NAMALWA (cell line): ENCODE measurements around the gene CSRP3.

Experiments used
- DNase-seq: peaks from one replicate; pipeline ENCODE4 v3.0.0-alpha.2; 2015; ENCODE audit warnings: low spot score

CSRP3 gene

GRCh38 chr11:19201737-19202605, at the start of gene CSRP3:
Gene CSRP3, minus strand, starts transcription at chr11:19201983. Its CDS starts 9,535 bp downstream, at chr11:19192448.
- no peak for DNase-seq

DNA sequence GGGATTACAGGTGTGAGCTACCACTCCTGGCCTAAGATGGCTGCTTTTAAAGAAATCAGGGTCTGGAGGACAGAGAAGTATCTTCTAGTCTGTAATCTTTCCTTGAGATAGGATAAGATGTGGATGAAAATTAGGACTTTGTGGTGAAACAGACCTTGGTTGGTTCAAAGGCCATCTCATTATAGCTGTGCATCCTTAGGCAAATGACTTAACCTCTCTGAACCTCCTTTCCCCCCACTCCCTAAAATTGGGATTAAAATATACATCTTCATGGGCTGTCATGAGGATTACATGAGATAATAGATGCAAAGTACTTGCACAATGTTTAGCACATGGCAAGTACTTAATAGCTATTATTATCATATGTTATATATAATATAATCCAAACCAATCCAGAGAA, 49.8 kb upstream of the CSRP3 start:
- DNase-seq: no peak

GRCh38 chr11:19246816-19247215, 45.0 kb upstream of the CSRP3 start:
- no peak for DNase-seq

DNA sequence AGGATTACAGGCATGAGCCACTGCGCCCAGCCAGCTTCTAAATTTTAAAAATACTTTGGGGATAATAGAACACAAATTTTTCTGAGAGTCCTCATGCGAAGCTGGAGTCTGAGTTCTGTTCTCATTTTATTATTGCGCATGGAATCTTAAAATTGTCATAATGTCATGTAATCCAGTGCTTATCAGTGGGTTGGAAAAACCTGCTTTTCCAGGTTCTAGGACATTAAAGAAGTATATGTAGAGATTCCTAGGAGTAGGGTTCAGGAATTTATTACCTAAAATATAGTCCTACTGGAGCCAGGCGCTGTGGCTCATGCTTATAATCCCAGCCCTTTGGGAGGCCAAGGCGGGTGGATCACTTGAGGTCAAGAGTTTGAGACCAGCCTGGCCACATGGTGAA, 43.6 kb upstream of the CSRP3 start:
- no peak for DNase-seq

DNA sequence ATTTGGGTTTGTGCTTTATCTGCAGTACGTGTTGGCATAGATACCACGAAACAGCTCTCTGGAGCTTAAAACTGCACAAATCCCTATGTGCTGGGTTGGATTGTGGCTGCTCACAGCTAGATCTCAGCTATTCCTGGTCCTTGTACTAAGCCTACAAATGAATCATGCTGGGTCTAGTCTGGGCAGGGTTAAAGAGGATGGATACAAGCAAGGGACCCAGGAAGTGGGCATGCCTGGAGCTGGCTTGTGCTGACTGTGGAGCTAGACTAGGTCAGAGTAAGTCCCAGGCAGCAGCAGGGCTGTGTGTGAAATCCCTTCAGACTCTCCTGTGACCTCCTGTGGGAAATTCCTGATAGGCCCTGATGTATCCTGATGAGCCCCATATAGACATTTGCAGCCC, 42.8 kb upstream of the CSRP3 start:
- no peak for DNase-seq

GRCh38 chr11:19244084-19244483, 42.3 kb upstream of the CSRP3 start:
- DNase-seq: no peak

DNA sequence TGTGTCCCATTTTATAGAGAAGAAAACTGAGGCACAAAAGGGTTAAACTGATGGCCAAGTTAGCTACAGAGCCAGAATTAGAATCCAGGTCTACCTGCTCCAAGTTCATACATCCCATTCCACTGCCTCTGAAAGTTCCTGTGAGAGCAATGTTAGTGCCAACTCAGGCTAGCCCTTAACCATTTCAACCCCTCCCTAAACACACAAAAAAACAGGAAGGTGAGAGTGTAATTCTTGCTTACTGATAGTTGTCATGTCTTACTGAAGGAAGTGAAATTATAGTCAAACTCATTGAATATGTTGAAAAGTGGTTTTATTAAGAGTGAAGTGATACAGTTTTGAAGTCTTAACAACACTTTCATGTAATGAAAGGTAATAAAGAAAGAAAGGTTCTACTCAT, 41.8 kb upstream of the CSRP3 start:
- peak; percentile 11 for DNase-seq

GRCh38 chr11:19243143-19243542, 41.4 kb upstream of the CSRP3 start:
- peak; percentile 16 for DNase-seq

DNA sequence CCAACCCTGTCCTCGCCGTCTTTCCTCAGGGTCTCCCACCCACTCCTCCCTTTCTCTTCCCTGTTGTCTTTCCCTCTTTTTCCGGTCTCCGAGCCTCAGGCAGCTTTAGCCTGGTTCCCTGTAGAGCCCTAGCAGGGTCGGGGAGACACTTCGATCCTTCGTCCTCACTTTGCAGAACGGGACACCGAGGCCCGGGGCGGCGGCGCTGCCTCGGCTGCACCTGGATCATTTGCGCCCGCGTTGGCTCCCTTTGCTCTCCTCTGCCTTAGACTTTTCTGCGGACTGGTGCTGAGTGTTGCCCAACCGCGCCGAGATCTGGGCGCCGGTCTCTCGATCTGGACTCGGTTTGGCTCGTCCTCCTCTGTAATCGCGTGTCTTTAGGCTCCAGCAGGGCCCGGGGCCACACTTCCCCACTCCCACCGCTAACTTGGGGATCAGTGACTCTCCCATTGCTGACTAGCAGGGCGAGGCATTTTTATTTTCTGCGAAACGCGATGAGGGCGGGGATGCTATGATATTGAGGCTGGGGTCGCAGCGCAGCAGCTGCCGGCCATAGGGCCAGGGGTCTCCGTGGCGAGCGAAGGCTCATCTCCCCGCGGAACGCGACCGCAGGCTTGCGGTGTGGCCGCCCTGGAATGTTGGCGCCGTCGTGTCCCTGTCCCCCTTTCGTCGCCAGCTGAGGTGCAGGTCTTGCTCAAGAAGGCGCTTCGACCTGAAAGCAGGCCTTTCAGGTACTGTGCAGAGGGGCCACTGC, 40.6 kb upstream of the CSRP3 start:
- no peak for DNase-seq

DNA sequence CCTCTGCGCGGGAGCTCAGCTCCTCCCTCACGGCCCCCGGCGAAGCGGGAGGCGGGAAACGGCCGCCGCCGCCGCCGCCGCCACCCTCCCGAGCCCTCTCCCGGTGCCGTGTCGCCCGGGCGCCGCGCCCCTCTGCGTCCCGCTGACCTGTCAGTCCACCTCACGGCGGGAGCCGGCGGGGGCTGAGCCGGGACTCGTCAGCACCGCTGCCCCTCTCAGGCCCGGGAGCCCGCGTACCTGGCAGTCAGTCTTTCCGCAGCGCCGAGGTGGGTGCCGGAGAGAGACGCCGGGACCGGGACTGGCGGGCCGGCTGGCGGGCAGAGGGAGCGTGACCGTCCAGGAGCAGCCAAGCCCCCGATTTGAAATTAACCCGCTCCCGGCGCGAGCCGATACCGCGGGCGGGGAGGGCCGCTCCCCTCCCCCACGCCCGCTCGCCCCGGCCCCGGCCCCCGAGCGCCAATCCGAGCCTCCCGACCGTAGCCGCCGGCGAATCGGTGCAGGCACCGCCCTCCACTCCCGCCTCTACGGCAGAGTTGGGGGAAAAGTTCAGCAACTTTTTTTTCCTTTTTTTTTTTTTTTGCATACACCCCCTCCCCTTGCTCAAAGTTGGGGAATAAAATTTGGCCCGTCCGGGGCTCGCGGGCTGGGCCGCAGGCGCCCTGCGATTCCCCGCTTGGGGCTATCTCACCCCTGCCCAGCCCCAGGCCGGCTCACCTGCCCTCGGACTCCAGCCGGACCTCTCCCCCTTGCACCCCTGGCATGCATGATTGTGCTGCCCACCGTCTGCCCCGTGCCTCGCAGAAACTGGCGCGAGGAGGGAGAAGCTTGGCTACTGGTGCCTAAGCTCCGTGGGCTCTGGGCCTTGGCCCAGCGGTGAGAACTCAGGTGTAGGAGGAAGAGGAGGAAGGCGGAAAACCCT, 39.7 kb upstream of the CSRP3 start:
- peak; percentile 68 for DNase-seq

DNA sequence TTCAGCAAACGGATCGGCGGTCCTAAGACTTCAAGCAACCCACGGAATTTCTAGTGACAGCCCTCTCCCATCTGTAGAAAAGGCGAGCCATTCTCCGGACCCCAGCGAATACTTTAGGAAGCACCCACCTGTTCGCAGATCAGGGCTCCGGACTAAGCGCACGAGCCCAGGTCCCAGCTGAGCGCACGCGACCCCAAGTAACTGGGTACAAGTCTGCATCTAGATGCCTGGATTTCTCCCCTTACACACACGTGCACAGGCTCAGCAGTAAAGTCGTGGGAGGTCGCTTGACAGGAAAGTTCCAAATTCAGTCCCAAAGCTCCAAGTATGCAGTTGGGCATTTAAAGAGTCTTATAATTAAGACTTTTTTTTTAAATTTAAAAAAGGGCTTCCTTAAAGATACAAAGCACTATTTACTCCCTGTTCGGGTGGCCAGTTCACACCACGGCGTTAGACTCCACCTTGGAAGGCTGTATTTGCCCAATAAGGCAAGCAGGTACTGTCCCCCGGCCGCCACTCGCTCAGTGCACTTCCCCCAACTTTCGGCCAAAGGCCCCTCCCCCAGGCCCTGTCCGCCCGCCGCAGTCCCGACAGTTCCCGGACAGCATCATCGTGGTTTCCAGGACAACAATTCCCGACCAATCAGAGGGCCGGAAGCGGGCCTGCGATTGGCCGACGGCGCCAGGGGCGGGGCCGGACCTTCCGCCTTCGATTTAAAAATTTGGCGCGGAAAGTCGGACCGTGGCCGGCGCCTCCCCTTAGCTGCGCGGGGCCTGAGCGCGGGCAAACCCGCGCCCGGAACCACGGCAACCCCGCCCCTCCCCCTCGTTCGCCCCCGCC, 38.9 kb upstream of the CSRP3 start, which contains the start of gene E2F8:
Gene E2F8, minus strand, starts transcription at position 526 of the 840 bp plus-strand sequence. CDS start 824 bp downstream, outside the sequence.
- peak; percentile 97 for DNase-seq

DNA sequence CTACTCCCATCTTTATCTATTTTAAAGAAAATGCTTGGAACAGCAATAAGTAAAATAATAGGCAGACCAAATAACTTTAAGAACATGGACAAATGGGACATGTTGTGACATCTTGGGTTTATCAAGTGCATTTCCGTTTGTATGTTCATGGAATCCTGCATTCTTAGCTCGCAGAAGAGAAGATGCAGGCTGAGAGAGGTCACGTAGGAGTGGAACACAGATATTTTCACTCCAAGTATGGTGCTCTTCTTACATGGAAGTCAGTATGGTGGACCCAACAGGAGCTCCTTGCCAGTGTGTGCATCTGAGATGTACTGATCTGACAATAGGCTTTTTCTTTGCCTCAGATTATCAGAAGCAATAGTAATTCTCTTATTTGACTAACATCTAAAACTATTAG, 37.3 kb upstream of the CSRP3 start:
- peak; percentile 12 for DNase-seq

DNA sequence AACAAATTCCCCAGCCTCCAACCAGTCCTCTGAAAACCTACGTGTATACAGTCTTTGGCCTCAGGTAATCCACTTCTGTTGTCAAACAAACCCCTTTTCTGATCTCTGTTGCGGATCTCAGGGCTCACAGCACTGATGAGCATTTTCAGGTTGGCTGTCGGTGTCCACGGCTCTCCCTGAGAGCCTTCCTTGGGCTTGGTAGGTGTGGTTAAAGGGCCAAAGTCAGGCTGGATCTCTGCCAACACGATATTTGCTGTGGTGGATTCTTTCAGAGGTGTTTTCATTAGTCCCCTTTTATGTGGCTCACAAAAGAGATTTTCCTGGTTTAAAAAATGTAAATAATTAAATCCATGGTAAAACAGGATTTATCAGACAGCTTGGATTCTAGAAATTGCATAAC, 36.0 kb upstream of the CSRP3 start:
- DNase-seq: no peak

- no peak for DNase-seq
Observed at GRCh38 chr11:19237381-19237780, 35.6 kb upstream of the CSRP3 start.

GRCh38 chr11:19234231-19234817, 32.5 kb upstream of the CSRP3 start:
- no peak for DNase-seq

- no peak for DNase-seq
Observed at GRCh38 chr11:19232910-19233503, 31.2 kb upstream of the CSRP3 start.

DNA sequence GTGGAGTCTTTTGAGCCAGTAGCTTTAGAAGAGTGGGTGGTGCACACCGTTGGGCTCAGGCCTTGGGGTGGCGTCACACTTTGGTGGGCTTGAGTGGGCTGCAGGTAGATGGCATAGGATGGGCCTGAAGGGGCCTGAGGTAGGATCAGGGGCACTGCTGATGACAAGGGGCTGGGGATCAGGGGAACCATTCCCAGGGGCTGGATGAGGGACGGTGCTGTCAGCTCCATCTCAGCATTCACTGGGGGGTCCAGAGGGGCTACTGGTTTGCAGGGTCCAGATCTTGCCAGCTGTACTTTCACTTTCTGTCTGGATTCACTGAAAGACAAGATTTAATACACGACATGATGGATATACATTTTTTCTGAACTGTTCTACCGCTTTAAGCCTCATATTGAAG, 27.9 kb upstream of the CSRP3 start:
- no peak for DNase-seq

GRCh38 chr11:19228968-19229367, 27.2 kb upstream of the CSRP3 start:
- DNase-seq: no peak

- no peak for DNase-seq
Observed at GRCh38 chr11:19226378-19227195, 24.8 kb upstream of the CSRP3 start.
